Mesendoderm (in vitro differentiated cells): ENCODE data around the gene RCN2.

ENCODE experiments used
- DNase-seq: peaks from one replicate; pipeline ENCODE4 v3.0.0; 2013
- H2AK5ac ChIP-seq: 2 replicates; pipeline ENCODE4 v1.6.1; 2013; ENCODE audit warnings: low read length, inconsistent platforms
- H2BK120ac ChIP-seq: 2 replicates; pipeline ENCODE4 v1.6.1; 2013; ENCODE audit warnings: low read depth, mild to moderate bottlenecking, low read length, moderate library complexity, mixed read lengths
- H2BK15ac ChIP-seq: replicated peaks from 2 replicates; pipeline ENCODE4 v1.6.1; 2013; ENCODE audit warnings: low read depth, mild to moderate bottlenecking, moderate library complexity
- H2BK5ac ChIP-seq: 2 replicates; pipeline ENCODE4 v1.6.1; 2013; ENCODE audit warnings: low read length, inconsistent platforms
- H3K18ac ChIP-seq: 2 replicates; pipeline ENCODE4 v1.6.1; 2013; ENCODE audit warnings: mild to moderate bottlenecking, low read length, mixed read lengths
- H3K23ac ChIP-seq: one replicate; pipeline ENCODE4 v1.6.1; 2013; ENCODE audit warnings: low read length
- H3K27ac ChIP-seq: 2 replicates; pipeline ENCODE4 v1.5.1; 2013; ENCODE audit warnings: low read depth, mild to moderate bottlenecking, inconsistent platforms, low read length, moderate library complexity
- H3K27me3 ChIP-seq: 2 replicates; pipeline ENCODE4 v1.6.1; 2013; ENCODE audit warnings: low read length, control low read depth, mild to moderate bottlenecking, inconsistent platforms; ENCODE audit not compliant: insufficient read depth, poor library complexity
- H3K36me3 ChIP-seq: 2 replicates; pipeline ENCODE4 v1.6.1; 2013; ENCODE audit warnings: low read length, inconsistent platforms; ENCODE audit not compliant: control insufficient read depth, insufficient read depth
- H3K4ac ChIP-seq: one replicate; pipeline ENCODE4 v1.6.1; 2013; ENCODE audit warnings: low read depth, mild to moderate bottlenecking, low read length, moderate library complexity
- H3K4me1 ChIP-seq: 2 replicates; pipeline ENCODE4 v1.6.1; 2013; ENCODE audit warnings: low read depth, low read length, inconsistent platforms; ENCODE audit not compliant: control insufficient read depth
- H3K4me2 ChIP-seq: 2 replicates; pipeline ENCODE4 v1.6.1; 2013; ENCODE audit warnings: low read length
- H3K4me3 ChIP-seq: 2 replicates; pipeline ENCODE4 v1.5.1; 2013; ENCODE audit warnings: mild to moderate bottlenecking, low read length
- H3K56ac ChIP-seq: one replicate; pipeline ENCODE4 v1.6.1; 2013; ENCODE audit warnings: low read length
- H3K79me1 ChIP-seq: 2 replicates; pipeline ENCODE4 v1.6.1; 2013; ENCODE audit warnings: low read length, inconsistent platforms
- H3K79me2 ChIP-seq: 2 replicates; pipeline ENCODE4 v1.6.1; 2013; ENCODE audit warnings: mild to moderate bottlenecking, low read length; ENCODE audit not compliant: control insufficient read depth, insufficient read depth
- H3K9ac ChIP-seq: 2 replicates; pipeline ENCODE4 v1.6.1; 2013; ENCODE audit warnings: low read length, inconsistent platforms
- H4K5ac ChIP-seq: one replicate; pipeline ENCODE4 v1.6.1; 2013; ENCODE audit warnings: low read length
- H4K8ac ChIP-seq: one replicate; pipeline ENCODE4 v1.6.1; 2013; ENCODE audit warnings: low read depth, mild to moderate bottlenecking, control low read depth, low read length, moderate library complexity
- WGBS: extraction: QIAGEN DNeasy Blood & Tissue Kit; methylation state at CpG from one replicate; pipeline ENCODE4 v1.1.7; 2013; ENCODE audit warnings: low lambda C conversion rate, missing lambda C conversion rate; ENCODE audit not compliant: insufficient coverage; ENCODE audit errors: extremely low coverage; 5-methylcytosine and 5-hydroxymethylcytosine counted together

RCN2 gene

DNA sequence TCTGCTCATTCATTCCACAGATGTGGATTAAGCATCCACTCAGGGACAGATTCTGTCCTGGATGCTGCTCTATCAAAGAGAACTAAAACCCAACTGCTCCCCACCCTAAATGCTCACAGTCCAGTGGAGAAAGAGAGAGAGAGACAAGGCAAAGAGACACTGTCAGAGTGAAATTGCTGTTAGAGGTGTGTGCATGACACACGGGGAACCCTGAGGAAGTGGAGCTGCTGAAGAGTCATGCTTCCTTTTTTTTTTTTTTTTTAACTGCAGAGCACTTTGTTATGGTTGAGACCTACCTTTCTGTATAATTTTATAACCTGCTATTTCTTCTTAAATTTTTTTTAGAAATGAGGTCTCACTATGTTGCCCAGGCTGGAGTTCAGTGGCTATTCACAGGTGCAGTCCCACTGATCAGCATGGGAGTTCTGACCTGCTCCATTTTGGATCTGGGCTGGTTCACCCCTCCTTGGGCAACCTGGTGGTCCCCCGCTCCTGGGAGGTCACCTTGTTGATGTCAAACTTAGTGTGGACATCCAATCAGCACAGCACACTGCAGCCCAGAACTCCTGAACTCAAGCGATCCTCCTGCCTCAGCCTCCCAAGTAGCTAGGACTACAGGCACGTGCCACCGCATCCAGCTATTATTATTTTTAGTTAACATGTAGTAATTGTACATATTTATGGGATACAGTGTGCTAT lies 45.2 kb downstream of the RCN2 start:
- Histone ChIP-seq H3K56ac (no peak overlapping the region), H4K8ac (no peak overlapping the region), H3K4me2 (no peak overlapping the region), H3K79me2 (no peaks in the 10 kb centered on the region), H2BK120ac (no peak overlapping the region), H3K4ac (no peak overlapping the region), H3K27ac (no peak overlapping the region), H3K36me3 (no peaks in the 10 kb centered on the region), H3K18ac (no peak overlapping the region), H3K4me1 (peaks cover 3% of the 10 kb centered on the region), H2BK5ac (no peak overlapping the region), H4K5ac (no peak overlapping the region), H3K4me3 (no peak overlapping the region), H3K27me3 (no peaks in the 10 kb centered on the region), H3K79me1 (no peaks in the 10 kb centered on the region), H2AK5ac (no peak overlapping the region), H3K23ac (no peak overlapping the region), H3K9ac (no peak overlapping the region), H2BK15ac (no peak overlapping the region)
- no peak for DNase-seq
- no CpG with 5 or more reads among the region's 5 CpGs for whole genome bisulfite sequencing

DNA sequence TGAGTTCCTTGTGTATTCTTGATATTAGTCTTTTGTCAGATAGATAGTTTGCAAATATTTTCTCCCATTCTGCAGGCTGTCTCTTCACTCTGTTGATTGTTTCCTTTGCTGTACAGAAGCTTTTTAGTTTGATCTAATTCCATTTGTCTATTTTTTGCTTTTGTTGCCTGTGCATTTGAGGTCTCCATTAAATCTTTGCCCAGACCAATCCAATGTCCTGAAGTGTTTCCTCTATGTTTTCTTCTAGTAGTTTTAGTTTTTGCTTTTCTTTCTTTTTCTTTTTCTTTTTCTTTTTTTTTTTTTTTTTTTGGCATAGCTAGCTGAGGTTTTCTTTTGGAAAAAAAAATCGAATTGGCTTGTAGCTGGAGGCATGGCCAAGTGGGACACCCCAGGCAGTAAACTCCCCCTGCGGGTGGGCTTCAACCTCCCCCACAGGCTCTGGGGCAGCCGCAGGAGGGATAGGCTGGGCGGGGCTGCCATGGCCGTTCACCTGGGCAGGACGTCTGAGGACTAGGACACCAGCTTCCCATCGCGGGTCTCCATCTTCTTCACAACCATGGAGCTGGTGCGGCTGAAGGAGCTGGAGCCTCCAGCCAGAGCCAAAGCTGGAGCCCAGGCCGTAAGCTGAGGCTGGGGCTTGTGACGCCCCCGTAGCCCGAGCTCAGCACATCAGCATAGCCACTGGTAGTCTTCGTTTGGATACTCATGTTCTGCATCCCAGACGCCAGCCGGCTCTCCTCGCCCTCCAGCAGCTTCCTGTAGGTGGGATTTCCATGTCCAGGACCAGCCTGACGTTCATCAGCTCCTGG lies 47.2 kb downstream of the RCN2 start:
- Histone ChIP-seq H2AK5ac (no peak overlapping the region), H3K79me2 (no peaks in the 10 kb centered on the region), H3K4ac (no peak overlapping the region), H2BK5ac (no peak overlapping the region), H3K9ac (no peak overlapping the region), H3K4me2 (no peak overlapping the region), H3K18ac (no peak overlapping the region), H3K4me1 (peaks cover 2% of the 10 kb centered on the region), H3K36me3 (no peaks in the 10 kb centered on the region), H3K23ac (no peak overlapping the region), H4K5ac (no peak overlapping the region), H4K8ac (no peak overlapping the region), H2BK15ac (no peak overlapping the region), H3K56ac (no peak overlapping the region), H3K27ac (no peak overlapping the region), H3K4me3 (no peak overlapping the region), H3K27me3 (no peaks in the 10 kb centered on the region), H2BK120ac (no peak overlapping the region), H3K79me1 (no peaks in the 10 kb centered on the region)
- no peak for DNase-seq
- no CpG with 5 or more reads among the region's 18 CpGs for WGBS

DNA sequence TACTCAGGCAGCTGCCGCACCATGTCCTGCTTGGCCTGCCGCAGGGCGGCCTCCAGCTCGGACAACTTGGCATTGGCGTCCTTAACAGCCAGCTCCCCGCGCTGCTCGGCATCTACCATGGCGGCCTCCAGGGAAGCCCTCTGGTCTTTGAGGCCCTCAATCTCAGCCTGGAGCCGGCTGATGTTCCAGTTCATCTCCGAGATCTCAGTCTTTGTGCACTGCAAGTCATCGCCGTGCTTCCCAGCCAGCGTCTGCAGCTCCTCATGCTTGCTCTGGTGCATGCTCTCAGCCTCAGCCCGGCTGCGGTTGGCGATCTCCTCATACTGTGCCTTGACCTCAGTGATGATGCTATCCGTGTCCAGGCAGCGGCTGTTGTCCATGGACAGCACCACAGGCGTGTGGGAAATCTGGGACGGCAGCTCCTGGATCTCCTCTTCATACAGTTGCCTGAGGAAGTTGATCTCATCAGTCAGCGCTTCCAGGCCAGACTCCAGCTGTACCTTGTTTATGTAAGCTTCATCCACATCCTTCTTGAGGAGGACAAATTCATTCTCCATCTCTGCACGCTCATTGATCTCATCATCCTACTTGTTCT lies 47.9 kb downstream of the RCN2 start:
- H3K56ac ChIP-seq = no peak overlapping the region
- H3K23ac ChIP-seq = no peak overlapping the region
- no peaks in the 10 kb centered on the region for H3K27me3 ChIP-seq
- H3K4me3 ChIP-seq = no peak overlapping the region
- no peak overlapping the region for H4K5ac ChIP-seq
- no peaks in the 10 kb centered on the region for H3K4me1 ChIP-seq
- H2BK120ac ChIP-seq = no peak overlapping the region
- no peak overlapping the region for H3K18ac ChIP-seq
- no peak overlapping the region for H3K9ac ChIP-seq
- no peaks in the 10 kb centered on the region for H3K79me1 ChIP-seq
- no peak overlapping the region for H4K8ac ChIP-seq
- H3K27ac ChIP-seq = no peak overlapping the region
- no CpG with 5 or more reads among the region's 23 CpGs for WGBS
- no peak for DNase-seq
- no peaks in the 10 kb centered on the region for H3K79me2 ChIP-seq
- no peak overlapping the region for H3K4me2 ChIP-seq
- H2BK15ac ChIP-seq = no peak overlapping the region
- H2AK5ac ChIP-seq = no peak overlapping the region
- no peak overlapping the region for H2BK5ac ChIP-seq
- H3K4ac ChIP-seq = no peak overlapping the region
- H3K36me3 ChIP-seq = no peaks in the 10 kb centered on the region

DNA sequence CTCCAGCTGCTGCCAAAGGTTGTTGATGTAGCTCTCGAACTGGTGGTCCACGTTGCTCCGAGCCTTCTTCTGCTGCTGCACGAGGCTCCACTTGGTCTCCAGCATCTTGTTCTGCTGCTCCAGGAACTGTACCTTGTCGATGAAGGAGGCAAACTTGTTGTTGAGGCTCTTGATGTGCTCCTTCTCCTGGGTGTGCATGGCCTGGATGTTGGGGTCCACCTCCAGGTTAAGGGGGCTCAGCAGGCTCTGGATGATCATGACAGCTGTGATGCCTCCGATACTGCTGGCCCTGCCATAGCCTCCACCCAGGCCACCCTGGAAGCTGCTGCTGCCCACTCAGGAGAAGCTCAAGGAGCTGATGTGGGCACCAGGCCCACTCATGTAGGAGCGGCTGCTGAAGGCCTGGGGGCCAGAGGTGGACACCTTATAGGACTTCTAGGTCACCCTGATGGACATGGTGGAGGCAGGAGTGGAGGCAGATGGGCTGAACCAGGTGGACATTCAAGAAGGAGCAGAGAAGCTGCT lies 48.5 kb downstream of the RCN2 start:
- DNase-seq = no peak
- no peak overlapping the region for H2BK15ac ChIP-seq
- H3K4ac ChIP-seq = no peak overlapping the region
- no peak overlapping the region for H3K23ac ChIP-seq
- H3K4me2 ChIP-seq = no peak overlapping the region
- H2BK120ac ChIP-seq = no peak overlapping the region
- no peak overlapping the region for H3K9ac ChIP-seq
- H3K79me2 ChIP-seq = no peaks in the 10 kb centered on the region
- no peaks in the 10 kb centered on the region for H3K79me1 ChIP-seq
- H3K27ac ChIP-seq = no peak overlapping the region
- no peak overlapping the region for H2BK5ac ChIP-seq
- no peak overlapping the region for H3K4me3 ChIP-seq
- H3K36me3 ChIP-seq = no peaks in the 10 kb centered on the region
- H3K18ac ChIP-seq = no peak overlapping the region
- no peak overlapping the region for H4K5ac ChIP-seq
- no peaks in the 10 kb centered on the region for H3K27me3 ChIP-seq
- H3K56ac ChIP-seq = no peak overlapping the region
- H3K4me1 ChIP-seq = no peaks in the 10 kb centered on the region
- no peak overlapping the region for H4K8ac ChIP-seq
- WGBS = no CpG with 5 or more reads among the region's 7 CpGs
- no peak overlapping the region for H2AK5ac ChIP-seq

DNA sequence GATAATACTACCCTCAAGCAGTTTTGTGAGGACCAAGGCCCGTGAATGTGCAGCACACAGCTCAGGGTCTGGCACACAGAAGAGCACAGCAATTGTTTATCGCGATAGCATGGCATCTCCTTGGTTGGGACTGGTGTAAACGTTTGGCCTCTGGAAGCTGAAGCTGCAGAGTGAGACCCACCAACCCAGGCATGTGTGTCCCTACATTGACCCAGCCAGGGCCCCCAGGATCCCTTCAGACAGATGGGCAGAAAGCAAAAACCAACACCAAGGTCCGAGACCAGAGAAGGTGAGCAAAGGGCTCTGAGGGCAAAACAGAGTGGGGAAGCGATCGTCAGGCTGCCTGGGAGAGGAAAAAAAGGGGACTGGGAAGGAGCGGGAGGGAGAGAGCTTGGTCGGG lies 50.8 kb downstream of the RCN2 start:
- Histone ChIP-seq H3K27me3 (no peaks in the 10 kb centered on the region), H3K9ac (no peak overlapping the region), H3K27ac (no peak overlapping the region), H2AK5ac (no peak overlapping the region), H3K18ac (no peak overlapping the region), H4K8ac (no peak overlapping the region), H3K4ac (no peak overlapping the region), H2BK15ac (no peak overlapping the region), H2BK5ac (no peak overlapping the region), H4K5ac (no peak overlapping the region), H3K79me1 (no peaks in the 10 kb centered on the region), H3K4me2 (no peak overlapping the region), H3K56ac (no peak overlapping the region), H2BK120ac (no peak overlapping the region), H3K4me3 (no peak overlapping the region), H3K36me3 (no peaks in the 10 kb centered on the region), H3K79me2 (no peaks in the 10 kb centered on the region), H3K23ac (no peak overlapping the region), H3K4me1 (no peaks in the 10 kb centered on the region)
- no CpG with 5 or more reads among the region's 9 CpGs for WGBS
- no peak for DNase-seq
